Heart left ventricle (tissue), 16 donors: Measurements from ENCODE around the gene TAF5L. TPM values are rescaled to one million over a fixed set of nuclear protein-coding genes. Genes with fewer than 3 reads are reported as not detected.

Experiments
- ATAC-seq, 4 donors: fragments of 200-7000 bp; cut with Tn5 transposase; one replicate each; pipeline ENCODE4 v1.9.1; 2020 to 2022; ENCODE audit warnings: moderate library complexity in 4 of 4, mild to moderate bottlenecking in 3 of 4, moderate number of reproducible peaks in 1 of 4
- DNase-seq, 5 donors: peaks; one replicate each; pipeline ENCODE4 v3.0.0-alpha.2; 2020
- H3K27ac ChIP-seq, 12 donors: fragments of 200-600 bp; sonication (generic) in 4 of 12; one replicate each; pipeline versions ENCODE4 v1.5.0 to v1.8.0; 2016 to 2022; ENCODE audit warnings: mild to moderate bottlenecking in 2 of 12
- H3K27me3 ChIP-seq, 9 donors: fragments of 200-600 bp; sonication (generic) in 2 of 9; one replicate each; pipeline versions ENCODE4 v1.5.1 to v1.8.0; 2016 to 2022; ENCODE audit warnings: mild to moderate bottlenecking in 3 of 9
- H3K36me3 ChIP-seq, 9 donors: fragments of 200-600 bp; sonication (generic) in 2 of 9; one replicate each; pipeline versions ENCODE4 v1.5.0 to v1.8.0; 2018 to 2022; ENCODE audit warnings: mild to moderate bottlenecking in 2 of 9
- H3K4me1 ChIP-seq, 12 donors: fragments of 200-600 bp; sonication (generic) in 4 of 12; one replicate each; pipeline versions ENCODE4 v1.5.0 to v1.8.0; 2016 to 2022; ENCODE audit warnings: mild to moderate bottlenecking in 3 of 12
- H3K4me3 ChIP-seq, 12 donors: fragments of 200-600 bp; sonication (generic) in 4 of 12; one replicate each; pipeline versions ENCODE4 v1.5.0 to v1.8.0; 2017 to 2022; ENCODE audit warnings: mild to moderate bottlenecking in 9 of 12, moderate library complexity in 4 of 12
- H3K9me3 ChIP-seq, 12 donors: fragments of 200-600 bp; sonication (generic) in 4 of 12; one replicate each; pipeline versions ENCODE4 v1.5.0 to v1.8.0; 2016 to 2022; ENCODE audit warnings: mild to moderate bottlenecking in 1 of 12
- CTCF ChIP-seq, 12 donors: fragments of 200-600 bp; sonication (generic) in 4 of 12; IDR thresholded peaks; one replicate each; pipeline versions ENCODE4 v1.5.0 to v1.8.0; 2018 to 2022; ENCODE audit warnings: antibody characterized with exemption in 12 of 12, mild to moderate bottlenecking in 5 of 12
- POLR2A ChIP-seq, 2 donors: fragments of 450-650 bp; IDR thresholded peaks; one replicate each; pipeline ENCODE4 v1.6.1; 2017; ENCODE audit warnings: antibody characterized with exemption in 2 of 2, mild to moderate bottlenecking in 2 of 2, moderate library complexity in 2 of 2
- WGBS, 4 donors: extraction: QIAGEN DNeasy Blood & Tissue Kit in 2 of 4; methylation state at CpG; one replicate each; pipeline versions ENCODE4 v1.1.5 to v1.1.7; 2013 to 2018; 5-methylcytosine and 5-hydroxymethylcytosine counted together
- intact Hi-C, 10 donors: fragments of 100-400 bp; cut with DNase I; formaldehyde crosslinking; loops; one replicate each; pipeline versions ENCODE4 v1.11.1 to v1.14.2; 2022
- polyA plus RNA-seq, 2 donors: library from polyadenylated mRNA; stranded (reverse); fragments of 200-250 nt; gene quantifications; one replicate each; pipeline ENCODE4 v1.2.3, GENCODE V29; 2013
- total RNA-seq, 9 donors: library from RNA; depleted of rRNA in 2 of 9; stranded (reverse); fragments of >200 nt in 2 of 9; fragmentation: NEBNext Ultra II Directional in 3 of 9; extraction: Animal tissue kit (Norgen Biotek cat#: 25700) in 3 of 9; gene quantifications; one replicate each; pipeline versions ENCODE4 v1.1.0 to v1.2.4, GENCODE V29; 2016 to 2023
- donor health status: ischemic (EF 13 %, LVEDD 7.1; RV severe dilation, severe dysfunction).
- donor health status: healthy with polysubstance abuse.
- donor health status: DM: no; HTN: yes; CAD: no.
- donor health status: DM: no; HTN: no; CAD: no.
- donor health status: ischemic (EF 25% LVEDD 6.9; RV normal size, moderate dysfunction).
- donor health status: ischemic (EF 25% LVEDD 5.7; RV mildly dilated, moderate dysfunction).
- donor health status: healthy.
- donor health status: DM: yes; HTN: yes; CAD: no.
- donor health status: ischemic (EF 35%, LVEDD 5.7; RV mildly dilated, moderate dysfunction).
- donor health status: nonischemic (EF 11% LVEDD 7.7; RV severe dilation, severe dysfunction).
- donor health status: DM: yes; HTN: yes; CAD: no.
- donor health status: PGD.
- donor health status: ischemic (EF 29% LVEDD 5.4; RV normal size, mild dysfunction).
- donor health status: nonischemic (EF 23%, LVEDD 6.1; RV moderate dilation, normal function).

The TAF5L gene
- total and polyA plus RNA-seq, 11 donors, result 4.4 to 15.4 (median 11.1) TPM

DNA sequence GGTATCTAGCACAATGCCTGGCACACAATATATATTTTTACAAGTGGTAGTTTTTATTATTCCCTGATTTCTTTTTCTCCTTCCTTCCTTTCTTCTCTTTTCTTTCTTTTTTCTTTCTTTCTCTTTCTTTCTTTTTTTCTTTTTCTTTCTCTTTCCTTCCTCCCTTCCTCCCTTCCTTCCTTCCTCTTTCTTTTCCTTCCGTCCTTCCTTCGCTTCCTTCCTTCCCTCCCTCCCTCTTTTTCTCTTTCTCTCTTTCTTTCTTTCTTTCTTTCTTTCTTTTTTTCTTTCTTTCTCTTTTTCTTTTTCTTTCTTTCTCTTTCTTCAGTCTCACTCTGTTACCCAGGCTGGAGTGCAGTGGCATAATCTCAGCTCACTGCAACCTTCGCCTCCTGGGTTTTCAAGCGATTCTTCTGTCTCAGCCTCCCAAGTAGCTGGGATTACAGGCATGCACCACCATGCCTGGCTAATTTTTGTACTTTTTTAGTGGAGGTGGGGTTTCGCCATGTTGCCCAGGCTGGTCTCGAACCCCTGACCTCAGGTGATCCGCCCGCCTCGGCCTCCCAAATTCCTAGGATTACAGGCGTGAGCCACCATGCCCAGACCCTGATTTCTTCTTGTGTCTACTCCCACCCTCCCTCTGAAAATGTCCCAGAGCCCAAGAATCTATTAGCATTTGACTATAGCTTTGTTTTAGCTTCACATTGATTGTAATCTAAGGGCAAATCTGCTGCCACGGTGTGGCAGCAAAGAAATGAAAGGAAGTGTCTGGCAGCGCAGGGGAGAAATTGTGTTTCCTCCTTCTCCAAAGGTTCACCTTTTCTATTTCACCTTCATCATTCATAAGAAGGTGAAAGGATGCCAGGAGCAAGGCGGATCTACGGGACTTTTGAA, 47.5 kb downstream of the TAF5L start:
- TF ChIP-seq POLR2A (IDR thresholded peaks at IDR 0.05), result no peak
- no peak for TF ChIP-seq CTCF (IDR thresholded peaks at IDR 0.05)
- no peaks in the 10 kb centered on the region for H3K27me3 ChIP-seq
- 77 to 82% (median 80%) methylated on average over 14 of the region's 14 CpGs for WGBS, 4 donors
- ATAC-seq, result no peak
- H3K9me3 ChIP-seq, result no peaks in the 10 kb centered on the region
- peaks cover 4 to 32% (median 24%) of the 10 kb centered on the region in 12 donors for H3K4me1 ChIP-seq
- H3K4me3 ChIP-seq, result peak overlapping the region in 5 of 12 donors; percentile 5 to 38 (median 20)
- peak overlapping the region; percentile 27 to 68 (median 60) for H3K27ac ChIP-seq
- H3K36me3 ChIP-seq, result no peaks in the 10 kb centered on the region
- no peak for DNase-seq
- intact Hi-C loops, result no loop called here

- H3K4me1 ChIP-seq, result peaks cover 4 to 17% (median 14%) of the 10 kb centered on the region in 12 donors
- 89 to 96% (median 95%) methylated on average over 6 of the region's 6 CpGs for WGBS, 4 donors
Measured at GRCh38 chr1:229574679-229575442, 51.1 kb downstream of the TAF5L start.

DNA sequence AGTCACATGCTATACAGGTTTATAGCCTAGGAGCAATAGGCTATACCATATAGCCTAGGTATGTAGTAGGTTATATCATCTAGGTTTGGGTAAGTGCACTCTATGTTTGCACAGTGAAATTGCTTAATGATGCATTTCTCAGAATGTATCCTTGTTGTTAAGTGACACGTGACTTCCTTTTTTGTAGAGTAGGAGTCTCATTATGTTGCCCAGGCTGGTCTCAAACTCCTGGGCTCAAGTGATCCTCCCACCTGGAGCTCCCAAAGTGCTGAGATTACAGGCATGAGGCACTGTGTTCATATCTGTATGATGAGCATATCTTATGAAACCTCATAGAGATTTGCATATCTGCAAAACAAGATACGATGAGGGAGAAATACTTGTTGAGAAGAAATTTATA, 53.6 kb downstream of the TAF5L start:
- Histone ChIP-seq H3K4me3 (no peak overlapping the region), H3K36me3 (no peaks in the 10 kb centered on the region), H3K9me3 (no peaks in the 10 kb centered on the region), H3K4me1 (no peaks in the 10 kb centered on the region), H3K27ac (no peak overlapping the region), H3K27me3 (no peaks in the 10 kb centered on the region)
- ATAC-seq (no peak), DNase-seq (no peak)
- intact Hi-C loops, result no loop called here
- 75 to 87% (median 78%) methylated on average over 2 of the region's 2 CpGs for WGBS, 4 donors
- TF ChIP-seq CTCF (IDR thresholded peaks at IDR 0.05), result no peak
- TF ChIP-seq POLR2A (IDR thresholded peaks at IDR 0.05), result no peak

More at GRCh38 chr1:229574679-229575442, 51.1 kb downstream of the TAF5L start:
- H3K27me3 ChIP-seq, result no peaks in the 10 kb centered on the region
- no peak for ATAC-seq
- no peaks in the 10 kb centered on the region for H3K36me3 ChIP-seq
- H3K27ac ChIP-seq, result no peak overlapping the region
- intact Hi-C loops, result no loop called here
- no peak for DNase-seq
- no peaks in the 10 kb centered on the region for H3K9me3 ChIP-seq
- H3K4me3 ChIP-seq, result no peak overlapping the region
- TF ChIP-seq CTCF (IDR thresholded peaks at IDR 0.05) (no peak), POLR2A (IDR thresholded peaks at IDR 0.05) (no peak)

GRCh38 chr1:229570891-229571516, 54.9 kb downstream of the TAF5L start:
- intact Hi-C loops, result no loop called here

More at GRCh38 chr1:229570891-229571516, 54.9 kb downstream of the TAF5L start:
- DNase-seq (no peak), ATAC-seq (no peak)
- Histone ChIP-seq H3K4me1 (no peaks in the 10 kb centered on the region), H3K4me3 (no peak overlapping the region), H3K27ac (no peak overlapping the region), H3K27me3 (no peaks in the 10 kb centered on the region), H3K36me3 (no peaks in the 10 kb centered on the region), H3K9me3 (no peaks in the 10 kb centered on the region)
- WGBS, 4 donors, result 40 to 49% (median 43%) methylated on average over 2 of the region's 2 CpGs
- no peak for TF ChIP-seq CTCF (IDR thresholded peaks at IDR 0.05)
- no peak for TF ChIP-seq POLR2A (IDR thresholded peaks at IDR 0.05)
